BJ (cell line): ENCODE measurements around the gene SIVA1. TPM values are rescaled to one million over a fixed set of nuclear protein-coding genes. Genes with fewer than 3 reads are reported as not detected.

ENCODE experiments used
- CTCF ChIA-PET: fragments of 350-600 bp; formaldehyde crosslinking; extraction: SDS; loops from one replicate; lab custom pipeline; 2021; ENCODE audit warnings: antibody characterized with exemption, inconsistent platforms; lab: Yijun Ruan, JAX
- POLR2A ChIA-PET: fragments of 300-600 bp; sonication (Branson Sonifier 250); formaldehyde crosslinking; extraction: SDS; loops from one replicate; lab custom pipeline; 2021; ENCODE audit warnings: antibody characterized with exemption; lab: Charles Lee
- DNase-seq: peaks from one replicate; pipeline ENCODE4 v3.0.0-alpha.2; 2011; ENCODE audit warnings: low read depth
- H3K27me3 ChIP-seq: 2 replicates; pipeline ENCODE4 v1.6.0; 2011; ENCODE audit warnings: low read length; ENCODE audit not compliant: control insufficient read depth, insufficient read depth
- H3K36me3 ChIP-seq: 2 replicates; pipeline ENCODE4 v1.5.1; 2011; ENCODE audit warnings: low read length; ENCODE audit not compliant: control insufficient read depth, insufficient read depth
- H3K4me3 ChIP-seq: 2 replicates; pipeline ENCODE4 v1.5.1; 2011; ENCODE audit warnings: low read depth, mild to moderate bottlenecking, control low read depth, low read length
- CTCF ChIP-seq: IDR thresholded peaks from 2 replicates; pipeline ENCODE4 v1.5.1; 2011; ENCODE audit warnings: low read depth, mild to moderate bottlenecking, control low read depth, inconsistent platforms, low read length, moderate library complexity; ENCODE audit not compliant: insufficient read depth
- polyA plus RNA-seq: library from polyadenylated mRNA; depleted of rRNA; stranded (reverse); fragments of >200 nt; gene quantifications from 2 replicates; pipeline ENCODE4 v1.2.3, GENCODE V29; 2011

Gene SIVA1
- polyA plus RNA-seq, 1 experiment = 116 TPM

- Histone ChIP-seq H3K4me3 (no peak overlapping the region), H3K27me3 (no peaks in the 10 kb centered on the region), H3K36me3 (no peaks in the 10 kb centered on the region; the same call in 1 of the 2 replicates)
- TF ChIP-seq CTCF = no peak
- DNase-seq = no peak
- POLR2A ChIA-PET = no interaction called here
- CTCF ChIA-PET = interaction anchor here (0.6 kb wide), 1 partner anchor 64 kb away, joined by 3 read pairs; no protein-coding TSS in a partner anchor
These were observed 11.7 kb upstream of the SIVA1 start for GRCh38 chr14:104741108-104741802.

DNA sequence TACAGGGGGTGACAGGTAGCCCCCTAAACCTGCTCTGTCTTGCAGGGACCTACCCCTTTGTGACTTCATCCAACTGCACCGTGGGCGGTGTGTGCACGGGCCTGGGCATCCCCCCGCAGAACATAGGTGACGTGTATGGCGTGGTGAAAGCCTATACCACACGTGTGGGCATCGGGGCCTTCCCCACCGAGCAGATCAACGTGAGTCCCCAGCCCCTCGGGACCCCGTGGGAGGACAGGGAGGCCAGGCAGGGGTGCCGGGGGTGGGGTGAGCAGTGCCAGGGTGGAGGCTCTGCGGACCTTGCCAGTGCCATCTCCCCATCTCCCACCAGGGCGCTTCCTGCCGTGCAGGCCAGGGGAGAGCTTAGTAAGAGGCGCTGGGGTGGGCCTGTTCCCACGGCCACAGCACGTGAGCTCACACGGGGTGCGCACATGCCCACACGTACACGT lies 11.1 kb upstream of the SIVA1 start:
- H3K36me3 ChIP-seq = no peaks in the 10 kb centered on the region; the same call in 1 of the 2 replicates
- ChIA-PET POLR2A (no interaction called here), CTCF (interaction anchor here (0.6 kb wide), 1 partner anchor 64 kb away, joined by 3 read pairs; no protein-coding TSS in a partner anchor)
- DNase-seq = no peak
- no peak overlapping the region for H3K4me3 ChIP-seq
- H3K27me3 ChIP-seq = no peaks in the 10 kb centered on the region
- TF ChIP-seq CTCF = no peak

DNA sequence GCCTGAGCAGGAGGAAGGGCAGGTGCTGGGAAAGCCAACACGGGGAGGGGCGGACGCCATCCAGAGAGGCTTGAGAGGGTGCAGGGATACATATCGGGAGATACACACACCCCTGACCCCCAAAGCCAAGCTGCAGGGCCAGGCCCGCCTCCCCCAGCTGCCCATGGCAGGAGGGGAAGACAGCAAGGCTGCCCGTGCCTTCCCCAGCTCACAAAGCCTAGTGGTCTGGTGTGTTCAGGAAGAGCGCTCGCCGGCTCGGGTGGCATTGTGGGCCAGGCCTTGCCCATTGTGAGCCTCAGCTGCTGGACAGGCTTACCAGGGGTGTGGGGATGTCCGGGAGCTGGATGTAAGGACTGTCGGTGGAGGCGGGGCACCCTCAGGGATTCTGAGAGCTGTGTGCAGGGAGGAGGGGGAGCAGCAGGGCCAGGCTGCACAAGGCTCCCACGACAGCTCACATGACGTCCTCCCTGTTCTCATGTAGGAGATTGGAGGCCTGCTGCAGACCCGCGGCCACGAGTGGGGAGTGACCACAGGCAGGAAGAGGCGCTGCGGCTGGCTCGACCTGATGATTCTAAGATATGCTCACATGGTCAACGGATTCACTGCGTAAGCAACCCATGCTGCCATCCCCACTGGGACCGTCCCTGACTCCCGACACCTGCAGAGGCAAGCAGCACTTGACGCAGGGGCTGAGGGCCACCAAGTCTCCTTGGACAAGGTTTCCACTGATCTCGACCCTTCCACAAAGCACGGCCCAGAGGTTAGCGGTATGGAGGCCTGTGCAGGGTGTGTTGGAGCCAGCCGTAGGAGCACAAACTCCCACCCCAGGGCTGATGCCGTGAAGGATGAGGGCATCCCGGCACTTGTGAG lies 10.1 kb upstream of the SIVA1 start:
- DNase-seq = no peak
- Histone ChIP-seq H3K4me3 (no peak overlapping the region), H3K27me3 (no peaks in the 10 kb centered on the region), H3K36me3 (no peaks in the 10 kb centered on the region; the same call in 1 of the 2 replicates)
- CTCF ChIA-PET = interaction anchor here (0.6 to 1.3 kb wide), 2 partner anchors 17 to 27 kb away, joined by 3 read pairs; no protein-coding TSS in a partner anchor
- TF ChIP-seq CTCF = no peak
- POLR2A ChIA-PET = no interaction called here

GRCh38 chr14:104743461-104744380 lies 9.2 kb upstream of the SIVA1 start:
- ChIA-PET POLR2A (no interaction called here), CTCF (interaction anchor here (1.3 kb wide), 1 partner anchor 18 kb away, joined by 3 read pairs; no protein-coding TSS in a partner anchor)

More at GRCh38 chr14:104743461-104744380, 9.2 kb upstream of the SIVA1 start:
- no peak for DNase-seq
- H3K36me3 ChIP-seq = no peaks in the 10 kb centered on the region; the same call in 1 of the 2 replicates
- TF ChIP-seq CTCF = no peak
- H3K4me3 ChIP-seq = no peak overlapping the region
- no peaks in the 10 kb centered on the region for H3K27me3 ChIP-seq
